ENCODE data around the gene KCNJ6.

DNA sequence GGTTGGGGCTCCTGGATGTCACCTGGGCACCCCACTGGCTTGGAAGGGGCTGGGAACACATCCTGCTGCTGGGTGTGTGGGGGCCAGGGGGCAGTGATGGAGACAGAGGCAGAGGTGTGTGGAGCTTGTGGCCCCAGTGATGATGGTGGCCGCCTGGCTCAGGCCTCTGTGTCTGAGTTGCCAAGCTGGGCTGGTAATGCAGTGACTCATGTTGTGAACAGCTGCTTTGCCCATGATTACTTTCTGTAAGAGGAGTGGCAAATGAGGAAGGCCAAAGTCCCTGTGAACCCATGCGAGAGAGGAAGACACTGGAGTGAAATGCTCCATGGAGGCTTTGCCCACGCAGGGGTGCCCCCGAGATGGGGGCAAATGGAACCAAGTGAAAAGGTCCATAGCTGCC is 86.8 kb downstream of the KCNJ6 start:
- TF ChIP-seq POLR2A (IDR thresholded peaks at IDR 0.05; ENCODE audit: control extremely low read depth in 1 of 2, low read depth in 2 of 2, low read length in 2 of 2) (no peak), CBX8 (IDR thresholded peaks at IDR 0.05; ENCODE audit: borderline replicate concordance, low read depth, low read length) (no peak), CHD2 (IDR thresholded peaks at IDR 0.05; ENCODE audit: low read length) (no peak), RBBP5 (IDR thresholded peaks at IDR 0.05; ENCODE audit: borderline replicate concordance, low read depth, low read length) (no peak), SP2 (IDR thresholded peaks at IDR 0.05; ENCODE audit: low read length) (no peak)
- TF ChIP-seq, protein P1, sequence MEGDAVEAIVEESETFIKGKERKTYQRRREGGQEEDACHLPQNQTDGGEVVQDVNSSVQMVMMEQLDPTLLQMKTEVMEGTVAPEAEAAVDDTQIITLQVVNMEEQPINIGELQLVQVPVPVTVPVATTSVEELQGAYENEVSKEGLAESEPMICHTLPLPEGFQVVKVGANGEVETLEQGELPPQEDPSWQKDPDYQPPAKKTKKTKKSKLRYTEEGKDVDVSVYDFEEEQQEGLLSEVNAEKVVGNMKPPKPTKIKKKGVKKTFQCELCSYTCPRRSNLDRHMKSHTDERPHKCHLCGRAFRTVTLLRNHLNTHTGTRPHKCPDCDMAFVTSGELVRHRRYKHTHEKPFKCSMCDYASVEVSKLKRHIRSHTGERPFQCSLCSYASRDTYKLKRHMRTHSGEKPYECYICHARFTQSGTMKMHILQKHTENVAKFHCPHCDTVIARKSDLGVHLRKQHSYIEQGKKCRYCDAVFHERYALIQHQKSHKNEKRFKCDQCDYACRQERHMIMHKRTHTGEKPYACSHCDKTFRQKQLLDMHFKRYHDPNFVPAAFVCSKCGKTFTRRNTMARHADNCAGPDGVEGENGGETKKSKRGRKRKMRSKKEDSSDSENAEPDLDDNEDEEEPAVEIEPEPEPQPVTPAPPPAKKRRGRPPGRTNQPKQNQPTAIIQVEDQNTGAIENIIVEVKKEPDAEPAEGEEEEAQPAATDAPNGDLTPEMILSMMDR (IDR thresholded peaks at IDR 0.05; ENCODE audit: control extremely low read depth in 1 of 3, insufficient read depth in 1 of 3, low read depth in 1 of 3, low read length in 3 of 3) = no peak
- TF ChIP-seq, protein P2, sequence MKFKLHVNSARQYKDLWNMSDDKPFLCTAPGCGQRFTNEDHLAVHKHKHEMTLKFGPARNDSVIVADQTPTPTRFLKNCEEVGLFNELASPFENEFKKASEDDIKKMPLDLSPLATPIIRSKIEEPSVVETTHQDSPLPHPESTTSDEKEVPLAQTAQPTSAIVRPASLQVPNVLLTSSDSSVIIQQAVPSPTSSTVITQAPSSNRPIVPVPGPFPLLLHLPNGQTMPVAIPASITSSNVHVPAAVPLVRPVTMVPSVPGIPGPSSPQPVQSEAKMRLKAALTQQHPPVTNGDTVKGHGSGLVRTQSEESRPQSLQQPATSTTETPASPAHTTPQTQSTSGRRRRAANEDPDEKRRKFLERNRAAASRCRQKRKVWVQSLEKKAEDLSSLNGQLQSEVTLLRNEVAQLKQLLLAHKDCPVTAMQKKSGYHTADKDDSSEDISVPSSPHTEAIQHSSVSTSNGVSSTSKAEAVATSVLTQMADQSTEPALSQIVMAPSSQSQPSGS (IDR thresholded peaks at IDR 0.05; ENCODE audit: low read length) = no peak
